ENCODE results near the gene TM2D1. TPM values are rescaled to one million over a fixed set of nuclear protein-coding genes. Genes with fewer than 3 reads are reported as not detected.
"Not testable (repeated sequence)": the region's sequence is repeated elsewhere in the genome, so short reads cannot be mapped to it uniquely, and the experiment has no call there.

Gene TM2D1
- total and polyA plus RNA-seq, 9 donors = 34.6 to 68.0 (median 48.4) TPM

GRCh38 chr1:61727544-61727943, 2.6 kb upstream of the TM2D1 start:
- intact Hi-C loops (cut with DNase I) = loop anchor here in 1 of 4 donors (10.0 kb wide), 1 partner anchor 273 kb away; no protein-coding TSS in a partner anchor
- H3K36me3 ChIP-seq = no peaks in the 10 kb centered on the region
- 75 to 79% (median 79%) methylated on average over 3 of the region's 3 CpGs for WGBS, 3 donors

GRCh38 chr1:61724506-61724812, 482 bp downstream of the TM2D1 start:
- no peaks in the 10 kb centered on the region for H3K4me1 ChIP-seq (ENCODE audit: insufficient read depth)
- intact Hi-C loops (cut with DNase I) = loop anchor here in 1 of 4 donors (10.0 kb wide), 1 partner anchor 270 kb away; no protein-coding TSS in a partner anchor
- WGBS, 3 donors = 1 to 2% (median 2%) methylated on average over 3 of the region's 3 CpGs
- DNase-seq = no peak
- no peak for TF ChIP-seq CTCF (IDR thresholded peaks at IDR 0.05)
- TF ChIP-seq POLR2A (IDR thresholded peaks at IDR 0.05) = no peak
- TF ChIP-seq EP300 (IDR thresholded peaks at IDR 0.05) = no peak
- H3K36me3 ChIP-seq = no peaks in the 10 kb centered on the region
- no peaks in the 10 kb centered on the region for H3K27me3 ChIP-seq
- H3K4me3 ChIP-seq = peak overlapping the region; percentile 78
- H3K27ac ChIP-seq = peak overlapping the region; percentile 74 to 90
- H3K9me3 ChIP-seq = no peaks in the 10 kb centered on the region

More at GRCh38 chr1:61727544-61727943, 2.6 kb upstream of the TM2D1 start:
- H3K27ac ChIP-seq = no peak overlapping the region
- H3K27me3 ChIP-seq = no peaks in the 10 kb centered on the region
- TF ChIP-seq EP300 (IDR thresholded peaks at IDR 0.05) (no peak), POLR2A (IDR thresholded peaks at IDR 0.05) (no peak)
- H3K4me1 ChIP-seq (ENCODE audit: insufficient read depth) = no peaks in the 10 kb centered on the region
- no peaks in the 10 kb centered on the region for H3K9me3 ChIP-seq
- no peak for DNase-seq
- no peak overlapping the region for H3K4me3 ChIP-seq

GRCh38 chr1:61718996-61719663, 5.8 kb downstream of the TM2D1 start:
- H3K4me1 ChIP-seq (ENCODE audit: insufficient read depth) = not testable (repeated sequence)

GRCh38 chr1:61711969-61712368, 13.0 kb downstream of the TM2D1 start:
- intact Hi-C loops (cut with DNase I) = loop anchor here in 1 of 4 donors (2.0 kb wide), 1 partner anchor 17 kb away; no protein-coding TSS in a partner anchor
- H3K27ac ChIP-seq = no peak overlapping the region
- no peak for TF ChIP-seq POLR2A (IDR thresholded peaks at IDR 0.05)
- TF ChIP-seq CTCF (IDR thresholded peaks at IDR 0.05) = no peak
- no peak for TF ChIP-seq EP300 (IDR thresholded peaks at IDR 0.05)
- no peak for DNase-seq
- no peaks in the 10 kb centered on the region for H3K9me3 ChIP-seq
- H3K27me3 ChIP-seq = no peaks in the 10 kb centered on the region
- no peaks in the 10 kb centered on the region for H3K4me1 ChIP-seq (ENCODE audit: insufficient read depth)
- H3K4me3 ChIP-seq = no peak overlapping the region
- no peaks in the 10 kb centered on the region for H3K36me3 ChIP-seq

More at GRCh38 chr1:61718996-61719663, 5.8 kb downstream of the TM2D1 start:
- intact Hi-C loops (cut with DNase I); H3K27me3 ChIP-seq; H3K27ac ChIP-seq; H3K36me3 ChIP-seq; H3K9me3 ChIP-seq; H3K4me3 ChIP-seq; DNase-seq: not testable (repeated sequence)
- WGBS, 3 donors = 94 to 97% (median 95%) methylated on average over 8 of the region's 8 CpGs

GRCh38 chr1:61711257-61711656, 13.7 kb downstream of the TM2D1 start:
- H3K27ac ChIP-seq; intact Hi-C loops (cut with DNase I); H3K36me3 ChIP-seq; H3K27me3 ChIP-seq; DNase-seq; H3K9me3 ChIP-seq; H3K4me1 ChIP-seq (ENCODE audit: insufficient read depth); H3K4me3 ChIP-seq: not testable (repeated sequence)
- WGBS, 3 donors = 89 to 94% (median 92%) methylated on average over 4 of the region's 4 CpGs

GRCh38 chr1:61709908-61710289, 15.0 kb downstream of the TM2D1 start:
- no peak overlapping the region for H3K27ac ChIP-seq
- 86 to 96% (median 93%) methylated on average over 2 of the region's 2 CpGs for WGBS, 3 donors

More at GRCh38 chr1:61709908-61710289, 15.0 kb downstream of the TM2D1 start:
- TF ChIP-seq EP300 (IDR thresholded peaks at IDR 0.05) (no peak), POLR2A (IDR thresholded peaks at IDR 0.05) (no peak), CTCF (IDR thresholded peaks at IDR 0.05) (no peak)
- Histone ChIP-seq H3K4me3 (no peak overlapping the region), H3K36me3 (no peaks in the 10 kb centered on the region), H3K4me1 (ENCODE audit: insufficient read depth) (no peaks in the 10 kb centered on the region), H3K9me3 (no peaks in the 10 kb centered on the region), H3K27me3 (no peaks in the 10 kb centered on the region)
- intact Hi-C loops (cut with DNase I) = no loop called here
- no peak for DNase-seq

Measured in ovary (tissue), 9 donors.